ENCODE results near the gene TFPI.
A peak's percentile ranks its signal among the peaks of the same experiment; 100 is the strongest.

TFPI gene

GRCh38 chr2:187554704-187555082 lies 458 bp upstream of the TFPI start:
- Histone ChIP-seq H3K27me3 (ENCODE audit: control insufficient read depth in 1 of 2, insufficient read depth in 2 of 2, low read length in 2 of 2) (no peaks in the 10 kb centered on the region), H3K4me3 (ENCODE audit: low read length in 2 of 2) (peak overlapping the region in 1 of 2 donors; percentile 67), H3K36me3 (ENCODE audit: control insufficient read depth in 2 of 2, insufficient read depth in 2 of 2, low read length in 2 of 2) (no peaks in the 10 kb centered on the region), H3K27ac (ENCODE audit: low read length) (no peak overlapping the region), H3K9me3 (ENCODE audit: control insufficient read depth in 2 of 2, low read length in 2 of 2) (no peaks in the 10 kb centered on the region), H3K4me1 (ENCODE audit: control insufficient read depth, insufficient read depth, low read length) (no peaks in the 10 kb centered on the region), H3K9ac (ENCODE audit: low read length in 2 of 2) (no peak overlapping the region)

GRCh38 chr2:187552828-187553681 lies 1.2 kb downstream of the TFPI start:
- Histone ChIP-seq H3K27me3 (ENCODE audit: control insufficient read depth in 1 of 2, insufficient read depth in 2 of 2, low read length in 2 of 2) (no peaks in the 10 kb centered on the region), H3K4me1 (ENCODE audit: control insufficient read depth, insufficient read depth, low read length) (no peaks in the 10 kb centered on the region), H3K27ac (ENCODE audit: low read length) (no peak overlapping the region), H3K36me3 (ENCODE audit: control insufficient read depth in 2 of 2, insufficient read depth in 2 of 2, low read length in 2 of 2) (no peaks in the 10 kb centered on the region), H3K9me3 (ENCODE audit: control insufficient read depth in 2 of 2, low read length in 2 of 2) (no peaks in the 10 kb centered on the region), H3K9ac (ENCODE audit: low read length in 2 of 2) (peak overlapping the region; percentile 6 to 68), H3K4me3 (ENCODE audit: low read length in 2 of 2) (peak overlapping the region; percentile 62 to 67)

- Histone ChIP-seq H3K9me3 (ENCODE audit: control insufficient read depth in 2 of 2, low read length in 2 of 2) (no peaks in the 10 kb centered on the region), H3K36me3 (ENCODE audit: control insufficient read depth in 2 of 2, insufficient read depth in 2 of 2, low read length in 2 of 2) (no peaks in the 10 kb centered on the region), H3K4me3 (ENCODE audit: low read length in 2 of 2) (no peak overlapping the region), H3K27ac (ENCODE audit: low read length) (no peak overlapping the region), H3K9ac (ENCODE audit: low read length in 2 of 2) (no peak overlapping the region), H3K27me3 (ENCODE audit: control insufficient read depth in 1 of 2, insufficient read depth in 2 of 2, low read length in 2 of 2) (no peaks in the 10 kb centered on the region), H3K4me1 (ENCODE audit: control insufficient read depth, insufficient read depth, low read length) (no peaks in the 10 kb centered on the region)
These were observed 1.9 kb downstream of the TFPI start for GRCh38 chr2:187552381-187552780.

- Histone ChIP-seq H3K4me3 (ENCODE audit: low read length in 2 of 2) (no peak overlapping the region), H3K4me1 (ENCODE audit: control insufficient read depth, insufficient read depth, low read length) (no peaks in the 10 kb centered on the region), H3K9me3 (ENCODE audit: control insufficient read depth in 2 of 2, low read length in 2 of 2) (no peaks in the 10 kb centered on the region), H3K27ac (ENCODE audit: low read length) (peak overlapping the region; percentile 0), H3K36me3 (ENCODE audit: control insufficient read depth in 2 of 2, insufficient read depth in 2 of 2, low read length in 2 of 2) (no peaks in the 10 kb centered on the region), H3K27me3 (ENCODE audit: control insufficient read depth in 1 of 2, insufficient read depth in 2 of 2, low read length in 2 of 2) (no peaks in the 10 kb centered on the region), H3K9ac (ENCODE audit: low read length in 2 of 2) (no peak overlapping the region)
These were observed 3.4 kb downstream of the TFPI start for GRCh38 chr2:187550857-187551256.

- Histone ChIP-seq H3K4me1 (ENCODE audit: control insufficient read depth, insufficient read depth, low read length) (no peaks in the 10 kb centered on the region), H3K9ac (ENCODE audit: low read length in 2 of 2) (peak overlapping the region in 1 of 2 donors; percentile 19), H3K4me3 (ENCODE audit: low read length in 2 of 2) (peak overlapping the region in 1 of 2 donors; percentile 36), H3K36me3 (ENCODE audit: control insufficient read depth in 2 of 2, insufficient read depth in 2 of 2, low read length in 2 of 2) (no peaks in the 10 kb centered on the region), H3K27me3 (ENCODE audit: control insufficient read depth in 1 of 2, insufficient read depth in 2 of 2, low read length in 2 of 2) (no peaks in the 10 kb centered on the region), H3K9me3 (ENCODE audit: control insufficient read depth in 2 of 2, low read length in 2 of 2) (no peaks in the 10 kb centered on the region), H3K27ac (ENCODE audit: low read length) (no peak overlapping the region)
These were observed 4.2 kb downstream of the TFPI start for GRCh38 chr2:187549951-187550555.

GRCh38 chr2:187549193-187549592 lies 5.0 kb downstream of the TFPI start:
- H3K4me3 ChIP-seq (ENCODE audit: low read length in 2 of 2): no peak overlapping the region
- no peaks in the 10 kb centered on the region for H3K4me1 ChIP-seq (ENCODE audit: control insufficient read depth, insufficient read depth, low read length)
- H3K27ac ChIP-seq (ENCODE audit: low read length): no peak overlapping the region
- H3K9me3 ChIP-seq (ENCODE audit: control insufficient read depth in 2 of 2, low read length in 2 of 2): no peaks in the 10 kb centered on the region
- no peaks in the 10 kb centered on the region for H3K36me3 ChIP-seq (ENCODE audit: control insufficient read depth in 2 of 2, insufficient read depth in 2 of 2, low read length in 2 of 2)
- H3K27me3 ChIP-seq (ENCODE audit: control insufficient read depth in 1 of 2, insufficient read depth in 2 of 2, low read length in 2 of 2): no peaks in the 10 kb centered on the region
- no peak overlapping the region for H3K9ac ChIP-seq (ENCODE audit: low read length in 2 of 2)

- H3K9me3 ChIP-seq (ENCODE audit: control insufficient read depth in 2 of 2, low read length in 2 of 2): no peaks in the 10 kb centered on the region
- H3K4me3 ChIP-seq (ENCODE audit: low read length in 2 of 2): no peak overlapping the region
- H3K4me1 ChIP-seq (ENCODE audit: control insufficient read depth, insufficient read depth, low read length): no peaks in the 10 kb centered on the region
- H3K9ac ChIP-seq (ENCODE audit: low read length in 2 of 2): no peak overlapping the region
- H3K27ac ChIP-seq (ENCODE audit: low read length): no peak overlapping the region
- no peaks in the 10 kb centered on the region for H3K27me3 ChIP-seq (ENCODE audit: control insufficient read depth in 1 of 2, insufficient read depth in 2 of 2, low read length in 2 of 2)
- no peaks in the 10 kb centered on the region for H3K36me3 ChIP-seq (ENCODE audit: control insufficient read depth in 2 of 2, insufficient read depth in 2 of 2, low read length in 2 of 2)
These were observed 5.6 kb downstream of the TFPI start for GRCh38 chr2:187548656-187549055.

- Histone ChIP-seq H3K4me3 (ENCODE audit: low read length in 2 of 2) (no peak overlapping the region), H3K9ac (ENCODE audit: low read length in 2 of 2) (no peak overlapping the region), H3K9me3 (ENCODE audit: control insufficient read depth in 2 of 2, low read length in 2 of 2) (no peaks in the 10 kb centered on the region), H3K36me3 (ENCODE audit: control insufficient read depth in 2 of 2, insufficient read depth in 2 of 2, low read length in 2 of 2) (no peaks in the 10 kb centered on the region), H3K4me1 (ENCODE audit: control insufficient read depth, insufficient read depth, low read length) (no peaks in the 10 kb centered on the region), H3K27ac (ENCODE audit: low read length) (no peak overlapping the region), H3K27me3 (ENCODE audit: control insufficient read depth in 1 of 2, insufficient read depth in 2 of 2, low read length in 2 of 2) (no peaks in the 10 kb centered on the region)
These were observed 6.8 kb downstream of the TFPI start for GRCh38 chr2:187547353-187547979.

GRCh38 chr2:187546762-187547333 lies 7.4 kb downstream of the TFPI start:
- Histone ChIP-seq H3K4me3 (ENCODE audit: low read length in 2 of 2) (no peak overlapping the region), H3K9ac (ENCODE audit: low read length in 2 of 2) (no peak overlapping the region), H3K9me3 (ENCODE audit: control insufficient read depth in 2 of 2, low read length in 2 of 2) (no peaks in the 10 kb centered on the region), H3K4me1 (ENCODE audit: control insufficient read depth, insufficient read depth, low read length) (no peaks in the 10 kb centered on the region), H3K27ac (ENCODE audit: low read length) (no peak overlapping the region), H3K27me3 (ENCODE audit: control insufficient read depth in 1 of 2, insufficient read depth in 2 of 2, low read length in 2 of 2) (no peaks in the 10 kb centered on the region), H3K36me3 (ENCODE audit: control insufficient read depth in 2 of 2, insufficient read depth in 2 of 2, low read length in 2 of 2) (no peaks in the 10 kb centered on the region)

GRCh38 chr2:187545238-187545751 lies 8.9 kb downstream of the TFPI start:
- no peaks in the 10 kb centered on the region for H3K36me3 ChIP-seq (ENCODE audit: control insufficient read depth in 2 of 2, insufficient read depth in 2 of 2, low read length in 2 of 2)
- H3K27me3 ChIP-seq (ENCODE audit: control insufficient read depth in 1 of 2, insufficient read depth in 2 of 2, low read length in 2 of 2): no peaks in the 10 kb centered on the region
- no peak overlapping the region for H3K9ac ChIP-seq (ENCODE audit: low read length in 2 of 2)
- no peak overlapping the region for H3K27ac ChIP-seq (ENCODE audit: low read length)
- no peaks in the 10 kb centered on the region for H3K4me1 ChIP-seq (ENCODE audit: control insufficient read depth, insufficient read depth, low read length)
- no peaks in the 10 kb centered on the region for H3K9me3 ChIP-seq (ENCODE audit: control insufficient read depth in 2 of 2, low read length in 2 of 2)
- H3K4me3 ChIP-seq (ENCODE audit: low read length in 2 of 2): no peak overlapping the region
